Activated naive CD4-positive, alpha-beta T cell treated with anti-CD3 and anti-CD28 coated beads, Interleukin-2, amount 50 U/mL, for 24 hours (primary cell): ENCODE measurements around the gene XAF1.
"Not testable (repeated sequence)": the region's sequence is repeated elsewhere in the genome, so short reads cannot be mapped to it uniquely, and the experiment has no call there.

Experiments
- H3K27ac Mint-ChIP-seq: one replicate; pipeline ENCODE4 v1.8.0; 2021; ENCODE audit warnings: mild to moderate bottlenecking, mixed read lengths
- H3K27me3 Mint-ChIP-seq: one replicate; pipeline ENCODE4 v1.8.0; 2021; ENCODE audit warnings: mixed read lengths
- H3K36me3 Mint-ChIP-seq: one replicate; pipeline ENCODE4 v1.8.0; 2021; ENCODE audit warnings: mixed read lengths
- H3K4me1 Mint-ChIP-seq: one replicate; pipeline ENCODE4 v1.8.0; 2021; ENCODE audit warnings: mixed read lengths
- H3K4me3 Mint-ChIP-seq: one replicate; pipeline ENCODE4 v1.8.0; 2021; ENCODE audit warnings: mild to moderate bottlenecking, mixed read lengths
- H3K9me3 Mint-ChIP-seq: one replicate; pipeline ENCODE4 v1.8.0; 2021; ENCODE audit warnings: mixed read lengths

Gene XAF1

DNA sequence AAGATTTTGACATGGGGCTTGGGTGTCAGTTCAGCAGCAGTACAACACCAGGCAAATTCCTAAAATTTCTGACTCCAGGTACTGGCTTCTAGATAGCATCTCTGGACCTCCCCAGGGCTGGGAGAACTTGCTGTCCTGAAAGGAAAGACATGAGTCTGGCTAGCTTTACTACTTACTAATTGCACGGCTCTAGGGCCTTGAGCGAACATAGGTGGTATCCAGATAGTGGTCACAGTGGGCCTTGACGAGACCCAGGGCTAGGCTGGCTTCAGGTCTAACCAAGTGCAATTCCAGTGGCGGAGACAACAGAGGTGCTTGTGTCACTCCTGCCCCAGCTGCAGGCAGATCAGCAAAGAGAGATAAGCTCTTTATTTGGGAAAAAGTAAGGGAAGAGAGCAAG is 26.3 kb upstream of the XAF1 start:
- Mint-ChIP-seq H3K27ac (no peak overlapping the region), H3K4me3 (no peak overlapping the region), H3K4me1 (no peaks in the 10 kb centered on the region), H3K9me3 (no peaks in the 10 kb centered on the region), H3K27me3 (peaks cover 11% of the 10 kb centered on the region), H3K36me3 (no peaks in the 10 kb centered on the region)

DNA sequence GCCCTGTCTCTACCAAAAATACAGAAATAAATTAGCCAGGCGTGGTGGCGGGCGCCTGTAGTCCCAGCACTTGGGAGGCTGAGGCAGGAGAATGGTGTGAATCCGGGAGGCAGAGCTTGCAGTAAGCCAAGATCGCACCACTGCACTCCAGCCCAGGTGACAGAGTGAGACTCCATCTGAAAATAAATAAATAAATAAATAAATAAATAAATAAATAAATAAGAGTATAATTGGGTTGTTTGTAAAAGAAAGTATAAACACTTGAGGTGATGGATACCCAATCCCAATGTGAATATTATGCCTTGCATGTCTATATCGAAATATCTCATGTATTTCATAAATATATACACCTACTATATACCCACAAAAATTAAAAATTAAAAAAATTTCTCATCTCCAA is 9.2 kb upstream of the XAF1 start:
- not testable (repeated sequence) for H3K27ac Mint-ChIP-seq, H3K27me3 Mint-ChIP-seq, H3K4me3 Mint-ChIP-seq, H3K9me3 Mint-ChIP-seq, H3K4me1 Mint-ChIP-seq, H3K36me3 Mint-ChIP-seq

GRCh38 chr17:6748617-6749016 is 7.2 kb upstream of the XAF1 start:
- H3K4me1 Mint-ChIP-seq = peaks cover 11% of the 10 kb centered on the region
- H3K9me3 Mint-ChIP-seq = no peaks in the 10 kb centered on the region
- H3K4me3 Mint-ChIP-seq = no peak overlapping the region
- no peak overlapping the region for H3K27ac Mint-ChIP-seq
- H3K36me3 Mint-ChIP-seq = no peaks in the 10 kb centered on the region
- peaks cover 3% of the 10 kb centered on the region for H3K27me3 Mint-ChIP-seq

- Mint-ChIP-seq H3K4me1 (peaks cover 13% of the 10 kb centered on the region), H3K36me3 (no peaks in the 10 kb centered on the region), H3K4me3 (no peak overlapping the region), H3K9me3 (no peaks in the 10 kb centered on the region), H3K27ac (no peak overlapping the region), H3K27me3 (peaks cover 2% of the 10 kb centered on the region)
These were observed 6.3 kb upstream of the XAF1 start for GRCh38 chr17:6749519-6749918.

GRCh38 chr17:6752068-6752909 is 3.6 kb upstream of the XAF1 start:
- no peaks in the 10 kb centered on the region for H3K36me3 Mint-ChIP-seq
- H3K27ac Mint-ChIP-seq = peak overlapping the region; percentile 38
- peaks cover 30% of the 10 kb centered on the region for H3K4me1 Mint-ChIP-seq
- H3K4me3 Mint-ChIP-seq = no peak overlapping the region
- H3K9me3 Mint-ChIP-seq = no peaks in the 10 kb centered on the region
- H3K27me3 Mint-ChIP-seq = no peaks in the 10 kb centered on the region

DNA sequence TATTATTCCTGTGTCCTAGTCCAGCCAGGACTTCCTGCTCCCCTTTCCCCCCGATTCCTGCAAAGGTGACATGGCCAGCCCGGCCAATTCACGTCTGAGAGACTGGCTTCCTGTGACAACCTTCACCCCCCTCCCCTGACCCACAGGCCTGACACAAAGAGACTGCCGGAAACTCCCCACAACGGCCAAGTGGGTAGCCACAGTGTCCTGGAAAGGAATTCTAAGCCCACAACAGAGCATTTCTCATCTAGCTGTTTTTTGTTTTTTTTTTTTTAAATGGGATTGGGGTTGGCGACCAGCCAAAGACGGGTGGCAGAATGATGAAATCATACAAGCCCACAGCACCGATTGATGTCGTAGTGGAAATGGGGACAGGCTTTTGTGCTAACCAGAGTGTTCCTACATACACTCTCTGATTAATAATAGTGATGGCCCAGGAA is 2.8 kb upstream of the XAF1 start:
- Mint-ChIP-seq H3K9me3 (no peaks in the 10 kb centered on the region), H3K4me3 (no peak overlapping the region), H3K27me3 (no peaks in the 10 kb centered on the region), H3K27ac (no peak overlapping the region), H3K36me3 (peaks cover under 1% of the 10 kb centered on the region), H3K4me1 (peaks cover 37% of the 10 kb centered on the region)

GRCh38 chr17:6753546-6753945 is 2.3 kb upstream of the XAF1 start:
- no peaks in the 10 kb centered on the region for H3K27me3 Mint-ChIP-seq
- H3K4me1 Mint-ChIP-seq = peaks cover 43% of the 10 kb centered on the region
- no peak overlapping the region for H3K4me3 Mint-ChIP-seq
- H3K27ac Mint-ChIP-seq = no peak overlapping the region
- H3K36me3 Mint-ChIP-seq = peaks cover 6% of the 10 kb centered on the region
- H3K9me3 Mint-ChIP-seq = no peaks in the 10 kb centered on the region

DNA sequence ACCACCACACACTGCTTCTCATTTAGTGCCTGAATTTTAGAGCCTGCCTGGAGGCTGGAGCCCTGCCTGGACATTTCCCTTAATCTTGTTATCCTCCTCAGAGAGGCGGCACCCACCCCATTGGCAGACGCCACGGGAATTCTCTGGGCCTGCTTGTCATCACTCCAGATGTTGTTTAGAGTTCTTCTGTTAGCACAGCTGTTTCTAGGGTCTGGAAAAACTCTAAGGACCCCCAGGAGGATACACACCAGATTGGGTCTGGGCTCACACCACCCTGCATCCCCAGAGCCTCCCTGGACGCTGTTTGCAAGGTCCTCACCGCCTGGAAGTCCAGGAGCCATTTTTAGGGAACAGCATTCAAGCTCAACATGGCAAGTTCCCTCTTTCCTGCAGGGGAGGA is 565 bp upstream of the XAF1 start:
- Mint-ChIP-seq H3K9me3 (no peaks in the 10 kb centered on the region), H3K36me3 (peaks cover 7% of the 10 kb centered on the region), H3K4me3 (peak overlapping the region; percentile 93), H3K27ac (peak overlapping the region; percentile 91), H3K27me3 (no peaks in the 10 kb centered on the region), H3K4me1 (peaks cover 45% of the 10 kb centered on the region)

GRCh38 chr17:6756425-6757031 is 682 bp downstream of the XAF1 start:
- peaks cover 12% of the 10 kb centered on the region for H3K36me3 Mint-ChIP-seq
- H3K27me3 Mint-ChIP-seq = no peaks in the 10 kb centered on the region
- peak overlapping the region; percentile 91 for H3K27ac Mint-ChIP-seq
- peak overlapping the region; percentile 93 for H3K4me3 Mint-ChIP-seq
- H3K4me1 Mint-ChIP-seq = peaks cover 45% of the 10 kb centered on the region
- no peaks in the 10 kb centered on the region for H3K9me3 Mint-ChIP-seq

DNA sequence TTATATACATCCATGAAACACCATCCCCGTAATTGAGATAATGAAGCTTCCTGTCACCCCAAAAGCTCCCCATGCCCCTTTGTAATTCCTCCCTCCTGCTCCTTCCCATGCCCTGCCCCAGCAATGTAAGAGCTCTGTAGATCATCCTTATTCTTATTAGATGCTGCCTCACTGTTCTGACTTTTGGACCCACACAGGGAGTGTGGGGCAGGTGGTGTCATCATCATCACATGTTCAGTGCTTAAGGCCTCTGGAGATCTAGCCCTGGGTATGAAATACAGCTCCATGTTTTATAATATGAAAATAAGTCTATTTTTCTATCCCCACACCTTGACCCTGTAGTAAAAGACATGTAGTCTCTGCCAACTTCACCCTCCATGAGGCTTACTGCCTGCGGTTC is 1.9 kb downstream of the XAF1 start:
- H3K4me1 Mint-ChIP-seq = peaks cover 46% of the 10 kb centered on the region
- no peaks in the 10 kb centered on the region for H3K9me3 Mint-ChIP-seq
- H3K4me3 Mint-ChIP-seq = peak overlapping the region; percentile 82
- H3K27me3 Mint-ChIP-seq = no peaks in the 10 kb centered on the region
- H3K36me3 Mint-ChIP-seq = peaks cover 20% of the 10 kb centered on the region
- H3K27ac Mint-ChIP-seq = peak overlapping the region; percentile 92

GRCh38 chr17:6761779-6762178 is 5.9 kb downstream of the XAF1 start:
- peaks cover 42% of the 10 kb centered on the region for H3K4me1 Mint-ChIP-seq
- H3K4me3 Mint-ChIP-seq = no peak overlapping the region
- H3K9me3 Mint-ChIP-seq = peaks cover 15% of the 10 kb centered on the region
- peaks cover 56% of the 10 kb centered on the region for H3K36me3 Mint-ChIP-seq
- no peaks in the 10 kb centered on the region for H3K27me3 Mint-ChIP-seq
- H3K27ac Mint-ChIP-seq = no peak overlapping the region

DNA sequence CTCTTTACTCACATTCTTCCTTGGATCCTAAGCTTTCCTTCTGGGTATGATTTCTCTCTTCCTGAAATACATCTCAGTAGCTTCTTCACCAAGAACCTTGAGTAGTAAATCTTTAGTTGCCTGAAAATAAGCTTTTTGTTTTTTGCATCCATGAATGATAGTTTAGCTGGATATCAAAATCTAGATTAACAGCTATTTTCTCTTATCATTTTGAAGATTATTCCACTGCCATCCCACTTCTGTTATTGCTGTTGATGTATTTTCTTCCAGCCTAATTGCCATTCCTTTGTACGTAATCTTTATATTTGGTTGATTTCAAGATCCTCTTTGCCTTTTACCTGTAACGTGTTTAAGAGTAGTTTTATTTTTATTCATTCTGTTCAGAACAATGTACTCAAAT is 12.6 kb downstream of the XAF1 start:
- Mint-ChIP-seq H3K36me3 (peaks cover 87% of the 10 kb centered on the region), H3K9me3 (peaks cover 36% of the 10 kb centered on the region), H3K4me1 (peaks cover 20% of the 10 kb centered on the region), H3K27me3 (no peaks in the 10 kb centered on the region), H3K27ac (no peak overlapping the region), H3K4me3 (no peak overlapping the region)

GRCh38 chr17:6772016-6772415 is 16.2 kb downstream of the XAF1 start:
- Mint-ChIP-seq H3K9me3 (peaks cover 31% of the 10 kb centered on the region), H3K36me3 (peaks cover 71% of the 10 kb centered on the region)

GRCh38 chr17:6774906-6775305 is 19.1 kb downstream of the XAF1 start:
- Mint-ChIP-seq H3K27me3 (peaks cover 20% of the 10 kb centered on the region), H3K36me3 (peaks cover 47% of the 10 kb centered on the region), H3K9me3 (peaks cover 18% of the 10 kb centered on the region)
- not testable (repeated sequence) for H3K27ac Mint-ChIP-seq, H3K4me1 Mint-ChIP-seq, H3K4me3 Mint-ChIP-seq

More at GRCh38 chr17:6772016-6772415, 16.2 kb downstream of the XAF1 start:
- peaks cover 10% of the 10 kb centered on the region for H3K4me1 Mint-ChIP-seq
- H3K4me3 Mint-ChIP-seq = no peak overlapping the region
- H3K27ac Mint-ChIP-seq = no peak overlapping the region
- peaks cover 4% of the 10 kb centered on the region for H3K27me3 Mint-ChIP-seq

DNA sequence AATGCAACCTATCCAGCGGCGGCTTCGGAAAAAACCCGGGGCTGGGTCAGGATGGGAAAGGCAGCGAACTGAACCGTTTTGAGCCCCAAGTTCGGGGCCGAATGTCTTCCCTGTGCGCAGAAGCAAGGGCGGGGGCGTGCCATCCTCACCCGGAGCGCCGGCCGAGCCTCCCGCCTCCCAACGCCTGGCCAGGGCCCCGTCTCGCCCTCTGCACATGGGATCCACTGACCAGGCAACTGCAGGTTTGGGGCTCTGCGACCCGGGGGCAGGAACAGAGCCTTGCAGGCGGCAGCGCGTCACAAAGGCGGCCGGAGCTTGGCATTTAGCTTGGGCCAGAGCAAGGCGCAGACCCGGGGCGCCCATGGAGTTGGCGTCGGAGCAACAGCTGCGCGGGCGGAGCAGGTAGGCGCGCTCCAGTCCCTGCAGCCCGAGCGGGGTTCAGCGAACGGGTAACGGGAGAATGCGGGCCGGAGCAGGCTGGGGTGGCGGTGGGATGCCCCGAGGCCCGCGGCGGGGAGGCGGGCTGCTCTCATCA is 20.1 kb downstream of the XAF1 start, which contains the start of gene FBXO39:
Gene FBXO39, plus strand, starts transcription at position 345 of the 535 bp plus-strand sequence. CDS start 3,654 bp downstream, outside the sequence.
- peaks cover 17% of the 10 kb centered on the region for H3K9me3 Mint-ChIP-seq
- H3K27me3 Mint-ChIP-seq = peaks cover 23% of the 10 kb centered on the region

DNA sequence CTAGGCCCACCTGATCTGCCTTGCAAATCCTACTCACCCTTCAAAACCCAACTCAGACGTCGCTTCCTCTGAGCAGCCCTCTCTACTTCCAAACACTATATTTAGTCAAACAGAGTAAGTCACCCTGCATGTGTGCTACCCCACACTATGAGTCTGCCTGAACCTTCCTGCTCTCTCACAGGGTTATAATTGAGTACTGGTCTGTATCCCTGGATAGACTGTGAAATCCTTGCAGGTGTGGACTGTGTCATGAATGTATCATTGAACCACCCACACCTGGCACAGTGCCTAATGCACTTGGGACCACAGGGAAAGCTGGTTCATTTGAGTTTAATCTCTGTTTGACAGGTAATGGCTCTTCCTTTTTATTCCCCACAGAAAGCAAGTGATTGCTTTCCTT is 23.6 kb downstream of the XAF1 start:
- Mint-ChIP-seq H3K4me3 (no peak overlapping the region), H3K4me1 (peaks cover 7% of the 10 kb centered on the region), H3K27me3 (peaks cover 46% of the 10 kb centered on the region), H3K36me3 (peaks cover 20% of the 10 kb centered on the region), H3K9me3 (peaks cover 27% of the 10 kb centered on the region), H3K27ac (peak overlapping the region; percentile 1)

More for the DNA sequence above, 20.1 kb downstream of the XAF1 start, which contains the start of gene FBXO39:
- Mint-ChIP-seq H3K4me1 (peaks cover 7% of the 10 kb centered on the region), H3K27ac (no peak within 1 kb of the TSS), H3K4me3 (no peak within 1 kb of the TSS), H3K36me3 (peaks cover 40% of the 10 kb centered on the region)
